Spleen (tissue), 7 donors: Measurements from ENCODE around the gene SNU13.

Source experiments
- POLR2A ChIP-seq, 3 donors: fragments of 450-650 bp; IDR thresholded peaks; one replicate each; pipeline ENCODE4 v1.5.1; 2017; ENCODE audit warnings: antibody characterized with exemption in 3 of 3, mild to moderate bottlenecking in 1 of 3
- POLR2AphosphoS5 ChIP-seq, 3 donors: sonication (generic); formaldehyde crosslinking; IDR thresholded peaks; one replicate each; pipeline ENCODE4 v1.5.1; 2017; ENCODE audit warnings: antibody characterized with exemption in 3 of 3
- TF ChIP-seq, protein P1 (sequence below), 11 experiments: fragments of 200-600 bp in 7 of 11; fragments of 450-650 bp in 4 of 11; sonication (generic) in 4 of 11; IDR thresholded peaks in 8 of 11; conservative IDR thresholded peaks in 3 of 11; 1 replicate in 7 of 11; 2 replicates in 4 of 11; pipeline versions ENCODE4 v1.4.0 to v1.8.0; 2016 to 2021; ENCODE audit warnings: antibody characterized with exemption in 11 of 11, inconsistent platforms in 4 of 11, mild to moderate bottlenecking in 1 of 11
- donor health status: DM: no; HTN: no; CAD: no; lungs with moderate emphysema.
- donor health status: DM: no; HTN: no; CAD: no.
- donor health status: DM: no; HTN: no; CAD: no.

DNA sequence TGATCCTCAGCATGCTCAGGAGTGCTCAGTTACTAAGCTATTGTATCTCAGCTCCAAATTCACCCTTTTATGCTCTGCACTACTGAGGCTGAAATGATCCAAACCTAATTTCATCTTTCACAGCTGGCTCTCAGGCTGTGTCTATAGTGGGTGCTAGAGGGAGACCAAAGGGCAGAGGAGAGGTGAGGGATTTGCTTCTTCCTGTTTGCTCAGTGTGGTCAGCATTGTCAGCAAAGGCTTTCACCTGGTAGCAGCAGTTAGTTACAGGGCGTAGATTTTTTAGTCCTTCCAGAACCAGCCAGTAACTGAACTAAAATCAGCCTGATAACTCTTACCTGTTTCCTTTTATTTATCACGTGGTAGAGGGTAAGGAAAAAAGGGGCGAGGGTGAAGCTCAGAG is 34.3 kb downstream of the SNU13 start:
- TF ChIP-seq, protein P1, sequence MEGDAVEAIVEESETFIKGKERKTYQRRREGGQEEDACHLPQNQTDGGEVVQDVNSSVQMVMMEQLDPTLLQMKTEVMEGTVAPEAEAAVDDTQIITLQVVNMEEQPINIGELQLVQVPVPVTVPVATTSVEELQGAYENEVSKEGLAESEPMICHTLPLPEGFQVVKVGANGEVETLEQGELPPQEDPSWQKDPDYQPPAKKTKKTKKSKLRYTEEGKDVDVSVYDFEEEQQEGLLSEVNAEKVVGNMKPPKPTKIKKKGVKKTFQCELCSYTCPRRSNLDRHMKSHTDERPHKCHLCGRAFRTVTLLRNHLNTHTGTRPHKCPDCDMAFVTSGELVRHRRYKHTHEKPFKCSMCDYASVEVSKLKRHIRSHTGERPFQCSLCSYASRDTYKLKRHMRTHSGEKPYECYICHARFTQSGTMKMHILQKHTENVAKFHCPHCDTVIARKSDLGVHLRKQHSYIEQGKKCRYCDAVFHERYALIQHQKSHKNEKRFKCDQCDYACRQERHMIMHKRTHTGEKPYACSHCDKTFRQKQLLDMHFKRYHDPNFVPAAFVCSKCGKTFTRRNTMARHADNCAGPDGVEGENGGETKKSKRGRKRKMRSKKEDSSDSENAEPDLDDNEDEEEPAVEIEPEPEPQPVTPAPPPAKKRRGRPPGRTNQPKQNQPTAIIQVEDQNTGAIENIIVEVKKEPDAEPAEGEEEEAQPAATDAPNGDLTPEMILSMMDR (IDR thresholded peaks at IDR 0.05 in 8 of 11, conservative IDR thresholded peaks at IDR 0.05 in 3 of 11): no peak
- TF ChIP-seq POLR2A (IDR thresholded peaks at IDR 0.05) (no peak), POLR2AphosphoS5 (IDR thresholded peaks at IDR 0.05) (no peak)
